Measurements from ENCODE around the gene RGS6.

- TF ChIP-seq CTCF (IDR thresholded peaks at IDR 0.05; ENCODE audit: low read depth, low read length, poor library complexity, severe bottlenecking) = no peak
- no peak for TF ChIP-seq EZH2phosphoT487 (IDR thresholded peaks at IDR 0.05; ENCODE audit: borderline replicate concordance, low read length)
Measured at GRCh38 chr14:72598306-72598705, 666.1 kb downstream of the RGS6 start.

Measured in DOHH2 (cell line).